DMS153 treated with DMSO at 0.1 percent for 48 hours (cell line): Measurements from ENCODE around the gene PPP2R3B.
"Not testable (repeated sequence)": the region's sequence is repeated elsewhere in the genome, so short reads cannot be mapped to it uniquely, and the experiment has no call there.

Experiments used
- DNase-seq: peaks from one replicate; lab custom pipeline; 2025; ENCODE audit not compliant: unreplicated experiment; lab: John Stamatoyannopoulos, UW

Gene PPP2R3B

DNA sequence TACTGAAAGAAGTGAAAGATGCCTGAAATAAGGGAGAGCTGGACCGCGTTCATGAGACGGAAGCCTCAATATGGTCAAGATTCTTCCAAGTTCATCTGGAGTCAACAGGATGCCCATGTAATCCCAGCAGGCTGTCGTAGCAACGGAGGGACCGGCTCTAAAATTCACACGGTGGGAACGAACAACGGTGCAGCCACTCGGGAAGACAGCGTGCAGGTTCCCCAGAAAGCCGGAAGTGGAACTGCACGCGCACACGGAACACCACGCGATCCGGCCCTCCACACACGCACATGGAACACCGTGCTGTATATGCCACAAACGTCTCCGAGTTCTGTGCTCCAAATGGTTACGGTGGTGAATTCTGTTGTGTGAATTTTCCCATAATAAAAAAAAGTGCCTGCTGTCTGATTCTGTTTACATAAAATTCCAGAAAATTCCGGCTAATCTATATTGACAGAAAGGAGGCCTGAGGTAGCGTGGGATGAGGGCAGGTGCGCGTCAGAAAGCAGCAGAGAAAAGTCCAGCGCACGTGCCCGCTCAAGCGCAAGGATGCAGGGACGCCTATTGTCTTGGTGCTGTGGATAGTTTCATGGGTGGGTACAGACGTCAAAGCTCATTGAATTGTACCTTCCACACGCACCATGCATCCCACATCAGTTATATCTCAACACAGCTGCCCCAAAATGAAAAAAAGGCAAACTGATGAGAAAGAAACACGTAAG is 31.2 kb downstream of the PPP2R3B start:
- no peak for DNase-seq

DNA sequence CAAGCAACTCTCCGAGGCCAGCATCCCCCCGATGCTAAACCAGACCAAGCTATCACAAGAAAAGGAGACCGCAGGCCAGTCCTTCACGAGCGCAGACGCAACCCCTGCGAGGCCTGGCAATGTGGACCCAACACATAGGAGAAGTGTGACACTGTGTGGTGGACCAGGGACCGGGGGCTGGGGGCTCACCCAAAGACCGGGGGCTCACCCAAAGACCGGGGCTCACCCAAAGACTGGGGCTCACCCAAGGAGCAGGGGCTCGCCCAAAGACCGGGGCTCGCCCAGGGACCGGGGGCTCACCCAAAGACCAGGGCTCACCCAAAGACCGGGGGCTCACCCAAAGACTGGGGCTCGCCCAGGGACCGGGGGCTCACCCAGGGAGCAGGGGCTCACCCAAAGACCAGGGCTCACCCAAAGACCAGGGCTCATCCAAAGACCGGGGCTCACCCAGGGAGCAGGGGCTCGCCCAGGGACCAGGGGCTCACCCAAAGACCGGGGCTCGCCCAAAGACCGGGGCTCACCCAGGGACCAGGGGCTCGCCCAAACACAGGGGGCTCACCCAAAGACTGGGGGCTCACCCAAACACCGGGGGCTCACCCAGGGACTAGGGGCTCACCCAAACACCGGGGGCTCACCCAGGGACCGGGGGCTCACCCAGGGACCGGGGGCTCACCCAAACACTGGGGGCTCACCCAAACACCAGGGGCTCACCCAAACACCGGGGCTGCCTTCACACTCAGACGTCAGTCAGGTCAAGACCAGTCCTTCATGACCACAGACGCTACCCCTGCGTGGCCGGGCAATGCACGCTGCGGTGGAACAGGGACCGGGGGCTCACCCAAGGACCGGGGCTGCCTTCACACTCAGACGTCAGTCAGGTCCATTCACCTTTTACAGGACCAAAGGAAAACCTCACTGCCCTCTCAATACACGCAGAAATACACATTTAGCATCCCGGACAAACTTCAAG is 32.9 kb downstream of the PPP2R3B start:
- DNase-seq, result no peak

GRCh38 chrX:352582-353314 is 34.0 kb downstream of the PPP2R3B start:
- no peak for DNase-seq

- no peak for DNase-seq
These were observed 34.5 kb downstream of the PPP2R3B start for GRCh38 chrX:352181-352580.

DNA sequence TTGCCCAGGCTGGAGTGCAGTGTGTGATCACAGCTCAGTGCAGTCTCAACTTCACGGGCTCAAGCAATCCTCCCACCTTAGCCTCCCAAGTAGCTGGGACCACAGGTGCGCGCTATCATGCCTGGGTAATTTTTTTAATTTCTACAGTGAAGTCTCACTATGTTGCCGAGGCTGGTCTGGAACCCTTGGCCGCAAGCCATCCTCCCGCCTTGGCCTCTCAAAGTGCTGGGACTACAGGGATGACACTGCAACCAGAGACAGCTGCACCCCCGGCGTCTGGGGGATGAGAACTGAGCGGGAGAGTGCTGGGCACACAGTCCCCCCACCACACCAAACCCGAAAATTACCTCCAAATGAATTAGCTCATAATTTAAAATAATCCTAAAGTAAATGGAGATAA is 35.0 kb downstream of the PPP2R3B start:
- DNase-seq, result no peak

DNA sequence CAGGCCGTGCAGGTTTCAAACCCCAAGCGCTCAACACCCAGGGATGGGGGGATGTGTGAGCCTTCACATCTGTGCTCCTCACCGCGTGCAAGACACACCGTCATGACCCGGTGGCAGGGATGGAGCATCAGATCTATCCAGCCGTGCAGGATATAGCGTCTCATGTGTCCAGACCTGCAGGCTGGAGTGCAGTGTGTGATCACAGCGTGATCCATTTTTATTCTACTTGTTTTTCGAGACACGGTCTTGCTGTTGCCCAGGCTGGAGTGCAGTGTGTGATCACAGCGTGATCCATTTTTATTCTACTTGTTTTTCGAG is 35.4 kb downstream of the PPP2R3B start:
- not testable (repeated sequence) for DNase-seq

GRCh38 chrX:350534-351323 is 36.0 kb downstream of the PPP2R3B start:
- no peak for DNase-seq

DNA sequence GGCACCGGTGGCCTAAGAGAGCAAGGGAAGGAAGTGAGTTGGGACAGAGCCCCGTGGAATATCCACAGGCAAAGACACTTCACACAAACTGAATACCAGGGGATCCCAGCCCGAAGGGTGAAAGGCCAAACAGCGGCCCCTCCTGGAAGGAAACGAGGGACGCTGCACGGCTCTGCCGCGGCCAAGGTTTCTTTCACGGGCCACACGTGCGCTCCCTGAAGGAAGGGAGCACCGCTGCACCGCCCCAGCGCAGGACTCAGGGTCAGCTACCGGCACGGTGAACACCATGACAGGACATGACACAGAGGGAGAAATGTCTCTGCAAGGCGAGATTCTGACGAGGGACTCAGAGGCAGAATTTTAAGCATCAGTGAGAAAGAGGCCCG is 36.6 kb downstream of the PPP2R3B start:
- DNase-seq, result no peak

DNA sequence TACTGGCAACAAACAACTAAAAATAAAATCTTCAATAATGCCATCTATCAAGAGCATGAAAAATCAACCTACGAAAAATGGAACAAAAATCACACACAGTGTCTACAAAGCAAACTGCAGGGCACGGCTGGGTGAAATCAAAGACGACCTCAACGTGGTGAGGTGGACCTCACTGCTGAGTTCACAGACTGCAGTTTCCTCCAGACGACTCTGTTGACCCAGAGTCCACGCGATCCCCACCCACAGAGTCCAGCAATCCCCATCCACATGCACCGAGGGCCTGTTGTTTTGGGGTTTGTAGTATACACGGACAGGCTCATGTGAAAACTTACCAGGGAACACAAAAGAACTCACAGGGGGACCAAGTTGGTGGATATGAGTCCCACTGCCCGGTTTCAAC is 37.0 kb downstream of the PPP2R3B start:
- DNase-seq, result no peak

DNA sequence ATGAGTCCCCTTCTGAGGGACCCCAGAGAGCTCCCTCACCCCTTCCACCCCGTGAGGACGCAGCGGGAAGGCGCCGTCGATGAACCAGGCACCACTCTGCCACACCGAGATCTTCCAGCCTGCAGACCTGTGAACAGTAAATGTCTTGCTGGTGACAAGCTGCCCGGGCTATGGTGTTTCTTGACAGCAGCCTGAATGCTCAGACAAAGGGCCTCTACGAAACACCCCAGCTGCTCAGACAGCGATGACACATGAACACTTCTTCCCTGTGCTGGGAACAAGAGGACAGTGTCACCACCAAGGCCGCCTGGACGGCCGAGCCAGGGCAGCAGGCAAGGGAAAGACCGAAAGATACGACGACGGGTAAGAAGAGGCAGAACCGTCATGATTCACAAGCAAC is 37.5 kb downstream of the PPP2R3B start:
- DNase-seq, result no peak

- DNase-seq, result no peak
These were observed 38.1 kb downstream of the PPP2R3B start for GRCh38 chrX:348461-349117.

GRCh38 chrX:347351-348117 is 39.2 kb downstream of the PPP2R3B start:
- DNase-seq, result no peak

DNA sequence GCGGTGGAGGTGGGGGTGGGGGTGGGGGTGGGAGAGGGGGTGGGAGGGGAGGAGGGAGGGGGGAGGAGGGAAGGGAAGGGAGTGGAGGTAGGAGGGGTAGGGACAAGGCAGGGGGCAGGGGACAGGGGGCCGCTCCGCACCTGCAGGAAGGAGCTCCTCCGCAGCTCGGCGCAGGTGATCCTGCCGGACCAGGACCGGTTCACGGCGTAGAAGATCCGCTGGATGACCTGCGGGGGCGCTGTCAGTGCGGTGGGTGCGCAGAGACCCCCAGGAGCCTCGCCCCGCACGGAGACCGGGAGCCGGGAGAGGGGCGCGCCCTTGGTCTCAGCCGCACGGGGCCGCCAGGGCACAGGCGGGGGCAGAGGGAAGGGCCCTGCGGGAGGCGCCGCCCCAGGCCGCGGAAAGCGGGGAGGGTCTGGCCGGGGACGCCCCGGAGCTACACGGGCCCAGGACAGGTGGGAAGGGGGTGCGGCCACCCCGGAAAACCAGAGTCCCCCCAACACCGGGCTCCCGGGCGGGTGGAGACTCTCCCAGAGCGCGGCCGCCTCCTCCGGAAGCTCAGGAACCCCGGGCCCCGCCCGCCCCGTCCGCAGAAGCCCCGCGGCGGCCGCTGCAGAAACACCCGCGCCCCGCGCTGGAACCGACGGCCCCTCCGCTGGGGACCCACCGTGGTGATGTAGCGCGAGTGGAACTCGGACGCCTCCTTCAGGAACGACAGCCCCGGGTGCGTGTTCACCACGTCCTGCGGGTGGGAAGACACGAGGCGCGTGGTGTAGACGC is 40.5 kb downstream of the PPP2R3B start:
- no peak for DNase-seq

DNA sequence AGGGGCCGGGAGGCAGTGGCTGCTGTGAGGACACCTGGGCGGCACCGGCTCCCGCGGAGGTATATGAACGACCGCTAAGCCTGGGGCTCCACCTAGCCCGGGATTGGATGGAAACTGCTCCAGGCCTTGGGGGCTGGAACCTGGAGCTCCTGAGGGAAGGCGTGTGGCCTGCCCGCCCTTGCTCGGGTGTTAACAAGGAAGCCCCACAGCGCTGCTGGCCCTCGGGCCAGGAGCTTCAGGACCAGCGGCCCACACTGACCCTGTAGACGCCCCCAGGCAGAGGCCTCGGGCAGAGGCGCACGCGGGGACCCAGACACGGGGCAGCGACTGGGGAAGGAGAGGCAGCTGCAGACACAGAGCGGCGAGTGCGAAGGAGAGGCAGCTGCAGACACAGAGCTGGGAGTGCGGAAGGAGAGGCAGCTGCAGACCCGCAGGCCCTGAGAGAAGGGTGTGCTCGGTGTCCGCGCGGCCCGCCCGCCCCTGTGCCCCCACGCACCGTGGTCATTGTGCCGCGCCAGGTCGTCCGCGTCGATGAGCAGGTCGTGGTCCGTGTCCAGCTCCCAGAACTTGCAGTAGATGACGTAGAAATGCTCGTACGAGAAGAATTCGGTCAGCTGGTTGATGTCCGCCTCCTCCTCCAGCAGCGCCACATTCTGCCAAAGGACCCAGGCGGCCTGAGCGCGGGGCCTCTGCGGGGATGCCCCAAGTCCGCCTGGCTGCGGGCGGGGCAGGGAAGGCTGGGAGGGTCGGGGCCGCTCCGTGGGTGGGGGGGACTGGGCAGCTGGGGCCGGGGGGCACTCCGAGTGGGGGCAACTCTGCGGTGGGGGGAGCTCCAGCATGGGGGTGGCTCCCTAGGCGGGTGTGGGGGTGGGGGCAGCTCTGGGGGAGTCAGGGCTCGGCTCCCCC is 41.4 kb downstream of the PPP2R3B start:
- DNase-seq, result no peak

DNA sequence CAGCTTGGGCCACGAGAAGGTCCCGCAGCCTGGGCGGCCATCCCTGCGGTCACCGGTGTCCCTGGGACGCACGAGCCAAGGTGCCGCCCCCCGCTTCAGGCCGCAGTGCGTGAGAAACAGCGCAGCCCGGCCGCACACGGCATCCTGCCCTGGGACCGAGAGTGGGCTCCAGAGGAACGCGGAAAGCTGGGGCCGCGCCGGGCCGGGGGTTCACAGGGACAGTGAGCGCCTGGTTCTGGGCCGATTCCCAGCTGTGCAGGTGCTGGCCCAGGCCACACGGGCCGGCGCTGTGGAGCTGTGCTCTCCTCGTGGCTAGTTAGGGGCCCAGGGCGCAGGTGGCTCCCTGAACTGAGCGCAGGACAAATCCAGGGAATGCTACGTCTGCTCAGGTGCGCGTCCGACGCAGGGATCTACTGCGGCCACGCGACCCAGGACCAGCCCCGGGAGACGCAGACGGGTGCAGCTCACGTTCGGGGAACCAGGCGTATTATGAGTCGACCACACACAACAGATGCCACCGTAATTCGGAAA is 42.3 kb downstream of the PPP2R3B start:
- no peak for DNase-seq

- no peak for DNase-seq
These were observed 45.1 kb downstream of the PPP2R3B start for GRCh38 chrX:341541-342101.
